Measurements from ENCODE around the gene ADGRD1. TPM values are rescaled to one million over a fixed set of nuclear protein-coding genes. Genes with fewer than 3 reads are reported as not detected.
"Not testable (repeated sequence)": the region's sequence is repeated elsewhere in the genome, so short reads cannot be mapped to it uniquely, and the experiment has no call there.

The ADGRD1 gene
- total RNA-seq, 2 donors from 2014 or later, result not detected

DNA sequence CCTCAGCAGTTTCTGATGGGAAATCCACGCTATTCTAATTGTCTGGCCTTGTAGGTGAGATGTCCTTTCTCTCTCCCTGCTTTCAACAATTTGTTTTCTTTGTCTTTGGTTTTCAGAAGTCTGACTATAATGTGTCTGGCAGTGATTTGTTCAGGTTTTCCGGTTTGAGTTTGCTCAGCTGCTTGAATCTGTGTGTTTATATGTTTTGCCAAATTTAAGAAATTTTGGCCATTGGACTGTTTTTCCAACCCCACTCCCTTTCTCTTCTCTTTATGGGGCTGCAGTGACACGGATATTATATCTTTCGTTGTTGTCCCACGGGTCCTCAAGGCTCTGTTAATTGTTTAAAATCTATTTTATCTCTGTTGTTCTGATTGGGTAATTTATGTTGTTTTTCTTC is 105.0 kb downstream of the ADGRD1 start:
- Mint-ChIP-seq H3K9me3 (no peaks in the 10 kb centered on the region), H3K4me1 (ENCODE audit: low read depth in 2 of 2) (no peaks in the 10 kb centered on the region), H3K27ac (no peak overlapping the region), H3K4me3 (no peak overlapping the region), H3K27me3 (peaks cover 7 to 55% of the 10 kb centered on the region in 2 donors), H3K36me3 (no peaks in the 10 kb centered on the region)
- ATAC-seq, result no peak
- DNase-seq (ENCODE audit: low spot score), result no peak

DNA sequence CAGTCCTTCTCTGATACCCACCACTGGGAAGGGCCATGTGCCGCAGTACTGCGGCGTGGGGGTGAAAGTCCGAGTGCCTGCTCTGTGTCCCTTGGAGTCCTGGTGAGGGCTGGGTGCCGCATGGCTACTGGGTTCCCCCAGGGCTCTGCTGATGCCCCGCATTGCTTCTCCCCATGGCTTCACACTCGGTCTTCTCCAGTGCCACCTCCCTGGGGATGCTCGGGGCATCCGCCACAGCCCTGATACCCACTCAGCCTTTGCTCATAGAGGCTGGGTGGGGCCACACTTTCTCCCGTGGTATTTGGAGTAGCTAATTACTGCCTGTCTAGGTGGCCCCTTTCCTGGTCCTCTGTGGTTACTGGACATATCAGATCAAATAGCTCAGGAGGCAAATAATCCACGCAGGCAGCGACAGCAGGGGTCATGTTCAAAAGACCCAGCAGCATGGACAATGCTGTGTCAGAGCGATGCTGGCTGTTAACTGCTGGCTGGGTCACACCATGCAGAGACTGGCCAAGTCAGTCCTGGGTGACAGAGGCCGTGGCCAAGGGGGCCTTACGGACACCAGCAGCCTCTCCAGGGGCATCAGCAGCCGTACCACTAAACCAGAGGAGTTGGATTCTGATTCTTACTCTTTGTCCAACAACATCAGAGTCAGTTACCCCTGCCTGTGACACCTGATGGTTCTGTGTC is 106.5 kb downstream of the ADGRD1 start:
- H3K36me3 Mint-ChIP-seq, result no peaks in the 10 kb centered on the region
- H3K27me3 Mint-ChIP-seq, result peaks cover 14 to 49% of the 10 kb centered on the region in 2 donors
- H3K4me3 Mint-ChIP-seq, result no peak overlapping the region
- H3K9me3 Mint-ChIP-seq, result no peaks in the 10 kb centered on the region
- ATAC-seq (no peak), DNase-seq (ENCODE audit: low spot score) (no peak)
- H3K27ac Mint-ChIP-seq, result no peak overlapping the region
- no peaks in the 10 kb centered on the region for H3K4me1 Mint-ChIP-seq (ENCODE audit: low read depth in 2 of 2)

DNA sequence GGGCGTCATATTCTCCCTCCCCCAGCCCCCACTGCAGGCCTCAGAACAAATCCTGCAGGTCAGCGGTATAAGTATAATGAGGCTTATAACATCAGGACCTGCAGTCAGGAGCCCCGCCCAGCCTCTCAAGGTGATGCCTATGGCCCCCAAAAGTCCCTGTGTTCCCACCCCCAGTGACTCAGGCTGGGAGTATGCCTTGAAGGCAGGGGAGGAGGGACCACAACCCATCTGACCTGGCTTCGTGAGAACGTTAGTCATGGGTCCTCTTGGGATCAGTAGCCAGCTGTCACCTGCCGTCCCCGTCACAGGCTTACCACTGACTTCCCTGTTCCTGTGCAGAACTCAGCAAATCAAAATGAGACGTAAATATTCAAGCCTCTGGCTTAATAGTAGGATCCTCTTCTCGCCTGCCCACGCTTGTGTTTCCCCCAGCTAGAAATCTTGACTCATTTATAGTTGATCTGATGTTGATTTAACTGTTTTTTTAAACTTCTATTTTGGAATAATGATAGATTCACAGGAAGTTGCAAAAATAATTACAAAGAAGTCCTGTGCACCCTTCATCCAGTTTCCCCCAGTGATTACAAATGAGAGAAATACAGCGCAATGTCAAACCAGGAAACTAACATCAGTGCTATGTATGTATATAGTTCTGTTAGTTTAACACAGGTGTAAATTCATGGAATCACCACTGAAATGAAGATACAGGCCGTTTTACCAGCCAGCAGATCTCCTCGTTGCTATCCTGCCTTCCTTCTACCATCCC is 107.5 kb downstream of the ADGRD1 start:
- Mint-ChIP-seq H3K4me3 (no peak overlapping the region), H3K27me3 (peaks cover 14 to 44% of the 10 kb centered on the region in 2 donors), H3K9me3 (no peaks in the 10 kb centered on the region), H3K36me3 (no peaks in the 10 kb centered on the region), H3K27ac (no peak overlapping the region), H3K4me1 (ENCODE audit: low read depth in 2 of 2) (no peaks in the 10 kb centered on the region)
- no peak for ATAC-seq
- DNase-seq (ENCODE audit: low spot score), result no peak

DNA sequence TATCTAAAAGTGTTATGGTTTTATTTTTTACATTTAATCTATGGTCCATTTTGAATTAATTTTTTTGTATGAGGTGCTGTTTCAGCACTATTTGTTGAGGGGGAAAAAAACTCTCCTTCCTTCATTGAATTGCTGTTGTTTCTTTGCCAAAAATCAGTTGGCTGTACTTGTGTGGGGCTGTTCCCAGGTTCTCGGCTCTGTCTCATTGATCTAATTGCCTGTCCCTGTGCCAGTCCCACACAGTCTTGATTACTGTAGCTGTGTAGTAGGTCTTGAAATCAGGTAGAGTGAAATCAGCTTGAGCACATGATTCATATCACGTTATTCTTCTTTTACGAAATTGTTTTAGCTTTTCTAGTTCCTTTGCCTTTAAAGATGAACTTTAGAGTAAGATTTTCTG is 109.7 kb downstream of the ADGRD1 start:
- DNase-seq (ENCODE audit: low spot score), result no peak
- Mint-ChIP-seq H3K36me3 (no peaks in the 10 kb centered on the region), H3K27ac (no peak overlapping the region), H3K4me1 (ENCODE audit: low read depth in 2 of 2) (no peaks in the 10 kb centered on the region), H3K9me3 (no peaks in the 10 kb centered on the region), H3K27me3 (peaks cover 9 to 28% of the 10 kb centered on the region in 2 donors), H3K4me3 (no peak overlapping the region)
- ATAC-seq, result no peak

DNA sequence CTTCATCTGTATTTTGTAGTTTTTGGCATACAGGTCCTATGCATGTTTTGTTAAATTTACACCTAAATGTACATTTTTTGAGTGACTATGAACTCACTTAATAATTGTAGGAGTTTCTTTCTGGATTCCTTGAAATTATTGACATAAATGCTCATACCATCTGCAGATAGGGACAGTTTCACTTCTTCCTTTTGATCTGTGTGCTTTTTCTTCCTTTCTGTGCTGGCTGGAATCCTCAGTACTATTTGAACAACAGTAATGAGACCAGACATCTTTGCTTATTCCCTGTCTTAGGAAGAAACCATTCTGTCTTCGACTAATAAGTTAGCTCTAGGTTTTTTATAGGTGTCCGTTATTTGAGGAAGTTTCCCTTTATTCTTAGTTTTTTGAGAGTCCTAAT is 110.3 kb downstream of the ADGRD1 start:
- H3K36me3 Mint-ChIP-seq, result no peaks in the 10 kb centered on the region
- ATAC-seq, result no peak
- DNase-seq (ENCODE audit: low spot score), result no peak

DNA sequence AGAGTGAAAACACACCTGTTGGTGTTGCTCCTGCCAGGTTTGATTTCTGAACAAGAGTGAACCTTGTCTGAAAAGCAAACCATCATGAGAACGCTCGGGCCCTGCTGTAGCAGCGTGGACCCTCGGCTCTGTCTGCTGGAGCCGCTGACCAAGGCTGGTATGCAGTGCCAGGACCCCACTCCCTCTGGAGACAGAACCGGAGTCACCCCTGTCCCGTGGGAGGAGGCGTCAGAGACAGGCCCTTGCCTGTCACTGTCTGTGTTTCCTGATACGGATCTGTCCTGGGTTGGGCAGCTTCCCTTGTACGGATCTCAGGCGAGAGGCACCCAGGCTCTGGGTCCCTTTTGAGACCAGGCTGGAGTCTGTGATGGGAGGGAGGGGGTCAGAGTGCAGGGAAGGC is 111.6 kb downstream of the ADGRD1 start:
- DNase-seq (ENCODE audit: low spot score) (no peak), ATAC-seq (peak in 1 of 2 donors; percentile 44)
- no peaks in the 10 kb centered on the region for H3K9me3 Mint-ChIP-seq
- H3K4me3 Mint-ChIP-seq, result no peak overlapping the region
- no peak overlapping the region for H3K27ac Mint-ChIP-seq
- peaks cover 9 to 20% of the 10 kb centered on the region in 2 donors for H3K27me3 Mint-ChIP-seq
- H3K36me3 Mint-ChIP-seq, result no peaks in the 10 kb centered on the region
- no peaks in the 10 kb centered on the region for H3K4me1 Mint-ChIP-seq (ENCODE audit: low read depth in 2 of 2)

More for the DNA sequence above, 110.3 kb downstream of the ADGRD1 start:
- H3K4me3 Mint-ChIP-seq, result no peak overlapping the region
- no peaks in the 10 kb centered on the region for H3K9me3 Mint-ChIP-seq
- no peak overlapping the region for H3K27ac Mint-ChIP-seq
- peaks cover 9 to 23% of the 10 kb centered on the region in 2 donors for H3K27me3 Mint-ChIP-seq
- no peaks in the 10 kb centered on the region for H3K4me1 Mint-ChIP-seq (ENCODE audit: low read depth in 2 of 2)

DNA sequence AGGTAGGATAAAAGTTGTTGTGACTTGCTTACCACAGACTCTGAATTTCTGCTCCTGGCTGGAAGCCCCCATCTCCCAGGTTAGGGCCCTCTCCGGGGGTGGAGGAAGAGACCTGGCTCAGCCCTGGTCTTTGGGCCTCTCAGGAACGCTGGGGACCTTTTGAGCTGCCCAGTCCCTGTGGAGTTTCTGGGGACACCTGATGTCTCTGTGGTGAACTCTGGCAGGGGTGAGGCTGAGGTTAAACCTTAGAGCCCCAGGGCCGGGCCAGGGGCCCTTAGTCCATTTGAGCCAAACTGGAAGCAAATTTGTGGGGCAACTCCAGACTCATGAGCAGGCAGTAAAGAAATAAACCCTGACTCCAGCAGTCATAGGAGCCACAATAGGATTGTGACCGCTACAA is 112.1 kb downstream of the ADGRD1 start:
- ATAC-seq (peak in 1 of 2 donors; percentile 29), DNase-seq (ENCODE audit: low spot score) (no peak)
- Mint-ChIP-seq H3K4me1 (ENCODE audit: low read depth in 2 of 2) (no peaks in the 10 kb centered on the region), H3K36me3 (no peaks in the 10 kb centered on the region), H3K4me3 (no peak overlapping the region), H3K27ac (no peak overlapping the region), H3K27me3 (peaks cover 9 to 20% of the 10 kb centered on the region in 2 donors), H3K9me3 (no peaks in the 10 kb centered on the region)

DNA sequence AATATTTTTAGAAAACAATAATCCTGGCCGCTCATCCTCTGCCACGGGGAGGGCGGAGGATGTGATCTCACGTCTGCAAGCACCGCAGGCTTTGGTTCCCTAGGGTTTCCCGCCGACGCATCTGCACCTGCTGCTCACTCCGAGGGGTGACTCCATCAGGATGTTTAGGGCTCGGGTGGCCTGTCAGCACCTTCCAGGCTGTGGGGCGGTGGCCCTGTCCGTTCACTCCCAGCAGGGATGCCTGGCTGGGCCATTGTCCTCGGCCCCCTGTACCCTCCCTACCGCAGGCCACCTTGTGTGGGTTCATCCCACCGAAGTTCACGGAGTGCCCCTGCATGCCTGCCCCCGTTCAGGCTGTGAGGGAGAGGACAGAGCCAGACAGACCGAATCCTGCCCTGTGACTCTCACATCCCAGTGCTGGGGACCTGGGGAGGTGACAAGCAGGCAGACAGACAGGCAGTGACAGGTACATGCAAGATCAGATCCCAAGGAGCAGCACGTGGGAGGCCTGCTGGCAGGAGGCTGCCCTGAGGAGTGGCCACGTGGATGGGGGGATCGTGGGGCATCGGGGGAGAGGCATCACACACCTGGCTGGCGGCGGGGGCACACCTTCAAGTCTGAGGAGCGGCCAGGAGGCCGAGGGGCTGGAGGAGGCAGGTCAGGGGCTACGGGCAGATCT is 112.6 kb downstream of the ADGRD1 start:
- no peak overlapping the region for H3K4me3 Mint-ChIP-seq
- peaks cover 9 to 16% of the 10 kb centered on the region in 2 donors for H3K27me3 Mint-ChIP-seq
- peak; percentile 13 to 29 for ATAC-seq
- no peak overlapping the region for H3K27ac Mint-ChIP-seq
- no peak for DNase-seq (ENCODE audit: low spot score)
- H3K36me3 Mint-ChIP-seq, result no peaks in the 10 kb centered on the region
- no peaks in the 10 kb centered on the region for H3K4me1 Mint-ChIP-seq (ENCODE audit: low read depth in 2 of 2)
- H3K9me3 Mint-ChIP-seq, result no peaks in the 10 kb centered on the region

DNA sequence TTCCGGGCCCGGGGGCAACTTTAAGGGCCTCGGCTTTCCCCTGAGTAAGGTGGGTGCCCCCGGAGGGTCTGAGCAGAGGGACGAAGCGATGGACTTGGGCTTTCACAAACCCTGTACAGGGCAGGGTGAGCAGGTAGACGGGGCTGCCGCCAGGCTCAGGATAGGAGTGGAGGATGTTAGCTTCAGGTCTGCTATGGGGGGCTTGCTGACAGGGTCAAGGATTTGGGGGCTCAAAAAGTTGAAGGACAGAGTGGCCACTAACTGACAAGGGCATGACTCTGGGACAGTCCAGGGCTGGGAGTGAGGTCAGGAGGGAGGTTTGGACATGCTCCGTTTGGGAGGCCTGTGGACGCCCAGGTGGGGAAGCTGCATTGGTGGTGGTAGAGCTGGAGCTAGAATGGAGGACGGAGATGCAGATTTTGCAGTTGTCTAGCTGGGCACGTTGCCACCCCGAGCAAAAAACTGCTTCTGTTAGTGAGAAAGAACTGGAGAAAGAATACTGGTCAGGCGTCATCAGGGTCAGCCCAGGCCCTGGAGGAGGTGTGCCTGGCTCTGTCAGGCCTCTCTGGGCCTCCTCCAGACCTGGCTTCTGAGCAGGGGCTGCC is 113.3 kb downstream of the ADGRD1 start:
- DNase-seq (ENCODE audit: low spot score), result no peak
- Mint-ChIP-seq H3K4me1 (ENCODE audit: low read depth in 2 of 2) (no peaks in the 10 kb centered on the region), H3K27me3 (peaks cover 9 to 10% of the 10 kb centered on the region in 2 donors), H3K9me3 (no peaks in the 10 kb centered on the region), H3K4me3 (no peak overlapping the region), H3K36me3 (no peaks in the 10 kb centered on the region), H3K27ac (no peak overlapping the region)
- ATAC-seq, result peak; percentile 11 to 34

DNA sequence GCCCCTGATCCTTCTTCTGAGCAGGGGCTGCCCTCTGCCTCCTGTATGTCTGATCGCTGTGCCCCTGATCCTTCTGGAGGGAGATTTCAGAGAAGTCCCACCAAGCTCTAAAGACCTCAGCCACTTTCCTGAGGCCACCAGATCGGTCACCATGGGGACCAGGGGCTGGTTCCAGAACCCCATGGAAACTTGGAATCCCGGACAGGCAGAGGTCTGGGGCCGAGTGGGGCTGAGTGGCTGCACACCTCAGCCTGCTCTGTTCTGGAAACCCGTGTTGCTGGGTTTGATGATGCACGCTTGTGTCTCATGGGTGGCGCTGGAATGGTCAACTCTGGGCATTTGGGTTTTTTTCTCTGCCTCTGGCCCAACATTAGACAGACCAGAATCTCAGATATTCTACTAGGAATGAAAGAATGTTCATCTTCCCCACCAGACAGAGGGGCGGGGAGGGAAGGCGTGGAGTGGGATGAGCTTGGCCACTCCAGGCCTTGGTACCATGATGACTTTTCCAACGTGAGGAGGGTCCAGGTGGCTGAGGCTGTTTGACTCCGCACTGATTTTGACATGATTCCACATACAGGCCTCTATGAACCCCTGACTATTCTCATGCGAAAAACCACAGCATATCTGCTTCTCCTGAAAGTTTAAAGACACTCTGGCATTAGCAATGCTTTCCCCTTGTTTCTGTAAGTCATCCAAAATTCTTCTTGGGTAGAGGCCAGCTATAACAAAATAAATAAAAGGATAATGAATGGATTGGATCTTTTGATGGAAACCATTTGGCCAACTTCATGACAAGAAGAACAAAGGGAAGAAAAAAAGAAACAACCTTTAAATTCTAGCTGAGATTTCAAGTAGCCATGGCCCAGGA is 114.5 kb downstream of the ADGRD1 start:
- DNase-seq (ENCODE audit: low spot score), result no peak
- Mint-ChIP-seq H3K36me3 (no peaks in the 10 kb centered on the region), H3K27ac (no peak overlapping the region), H3K9me3 (no peaks in the 10 kb centered on the region), H3K4me3 (no peak overlapping the region), H3K27me3 (peaks cover 6 to 10% of the 10 kb centered on the region in 2 donors), H3K4me1 (ENCODE audit: low read depth in 2 of 2) (no peaks in the 10 kb centered on the region)
- no peak for ATAC-seq

DNA sequence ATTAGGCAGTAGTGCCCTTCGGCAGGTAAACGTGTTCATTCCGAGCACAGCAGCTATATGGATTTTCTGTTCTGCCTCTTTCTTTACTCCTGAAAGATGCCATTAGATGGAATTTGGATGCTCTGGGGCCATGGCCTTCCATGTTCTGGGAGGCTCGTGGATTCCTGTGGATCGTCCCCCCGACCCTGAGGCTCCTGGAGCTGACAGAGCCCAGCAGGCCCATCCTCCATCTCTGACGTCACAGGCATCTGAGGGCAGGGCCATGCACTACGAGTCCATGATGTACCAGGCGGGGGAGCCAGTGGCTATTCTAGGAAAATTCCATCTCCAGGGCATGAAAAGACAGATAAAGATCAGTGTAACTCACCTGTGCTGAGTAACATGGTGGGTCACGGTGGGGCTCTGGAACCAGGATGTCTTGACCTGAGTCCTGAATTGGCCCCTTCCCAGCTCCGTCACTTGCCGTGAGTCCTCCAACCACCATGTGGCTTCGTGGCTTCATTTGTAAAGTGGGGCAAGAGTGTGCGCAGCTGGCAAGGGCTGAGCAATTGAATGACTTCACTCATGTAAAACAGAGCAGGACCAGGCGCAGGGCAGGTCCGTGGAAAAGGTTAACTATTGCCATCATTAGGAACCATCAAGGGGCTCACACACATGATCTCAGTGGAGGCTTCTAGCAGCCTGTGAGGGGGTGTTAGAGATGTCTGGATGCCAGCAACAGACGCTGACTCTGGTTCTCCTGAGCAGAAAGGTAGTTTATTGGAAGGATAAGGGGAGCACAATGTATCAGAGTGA is 115.4 kb downstream of the ADGRD1 start:
- not testable (repeated sequence) for H3K27me3 Mint-ChIP-seq; H3K9me3 Mint-ChIP-seq; H3K36me3 Mint-ChIP-seq; DNase-seq (ENCODE audit: low spot score); ATAC-seq; H3K27ac Mint-ChIP-seq; H3K4me1 Mint-ChIP-seq (ENCODE audit: low read depth in 2 of 2); H3K4me3 Mint-ChIP-seq

DNA sequence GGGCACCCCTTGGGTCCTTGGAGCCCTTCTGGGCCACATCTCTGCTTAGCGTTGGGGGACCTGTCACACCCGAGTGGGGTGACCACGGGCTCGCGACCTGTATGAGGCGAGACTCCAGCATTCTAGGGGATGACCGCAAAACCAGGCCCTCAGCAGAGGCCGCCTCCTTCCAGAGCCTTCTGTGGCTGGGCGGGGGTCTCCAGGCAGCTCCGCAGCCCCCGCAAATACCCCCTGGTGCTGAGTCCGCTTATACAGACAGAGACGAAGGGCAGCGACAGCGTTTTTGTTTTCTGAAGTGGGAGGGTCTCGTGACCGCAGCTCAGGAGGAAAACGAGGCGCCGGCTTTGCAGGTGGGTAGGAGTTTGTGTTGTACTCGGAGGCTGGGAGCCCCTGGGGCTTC is 116.4 kb downstream of the ADGRD1 start:
- DNase-seq (ENCODE audit: low spot score); H3K9me3 Mint-ChIP-seq; H3K36me3 Mint-ChIP-seq; ATAC-seq; H3K4me1 Mint-ChIP-seq (ENCODE audit: low read depth in 2 of 2); H3K27me3 Mint-ChIP-seq; H3K4me3 Mint-ChIP-seq; H3K27ac Mint-ChIP-seq: not testable (repeated sequence)
